Measurements from ENCODE around the gene PIP5K1B. TPM values are rescaled to one million over a fixed set of nuclear protein-coding genes. Genes with fewer than 3 reads are reported as not detected.

Gene PIP5K1B
- total and polyA plus RNA-seq, 2 experiments from 2014 or later, result 1.3 to 2.8 TPM

DNA sequence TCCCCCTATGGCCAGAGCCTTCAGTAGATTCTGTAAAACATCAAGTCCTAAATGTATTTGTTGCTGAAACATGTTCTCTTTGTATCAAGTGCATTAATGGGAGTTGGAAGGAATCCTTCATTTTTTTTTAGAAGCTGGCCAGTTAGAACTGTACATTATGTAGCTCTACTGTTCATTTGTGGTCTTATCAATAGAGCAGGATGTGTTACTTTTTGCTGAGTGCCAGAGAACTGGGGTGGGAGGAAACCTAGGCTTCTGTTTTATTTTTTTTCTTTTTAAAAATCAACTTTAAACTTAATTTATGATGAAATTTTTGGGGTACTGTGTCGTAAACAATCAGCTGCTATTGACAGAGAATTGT is 5.1 kb downstream of the PIP5K1B start:
- Histone ChIP-seq H3K27ac (ENCODE audit: low read depth) (no peak overlapping the region), H4K20me1 (replicated peaks; ENCODE audit: insufficient read depth) (0 out of 2 replicates have a peak, but pooled peaks cover 3% of the 10 kb centered on the region), H3K4me3 (no peak overlapping the region), H2AFZ (no peak overlapping the region), H3K9me2 (ENCODE audit: insufficient read depth) (peaks cover 7% of the 10 kb centered on the region; the same call in 1 of the 2 replicates), H3K27me3 (ENCODE audit: insufficient read depth) (peaks cover 33% of the 10 kb centered on the region), H3F3A (replicated peaks; ENCODE audit: low read depth) (no peaks in the 10 kb centered on the region), H3K4me1 (ENCODE audit: insufficient read depth) (peaks cover 15% of the 10 kb centered on the region), H3K36me3 (ENCODE audit: insufficient read depth) (no peaks in the 10 kb centered on the region), H3K4me2 (no peak overlapping the region), H3K79me2 (replicated peaks; ENCODE audit: insufficient read depth) (peaks cover 5% of the 10 kb centered on the region; the same call in 1 of the 2 replicates)
- Mint-ChIP-seq H3K36me3 (ENCODE audit: low read depth) (no peaks in the 10 kb centered on the region), H3K4me1 (peaks cover 21% of the 10 kb centered on the region), H3K27ac (no peak overlapping the region), H3K9me3 (no peaks in the 10 kb centered on the region), H3K27me3 (ENCODE audit: insufficient read depth, low read depth, poor library complexity) (peaks cover 18% of the 10 kb centered on the region), H3K4me3 (no peak overlapping the region)
- TF ChIP-seq NANOG (IDR thresholded peaks at IDR 0.05; ENCODE audit: borderline replicate concordance) (no peak), JUNB (IDR thresholded peaks at IDR 0.05; ENCODE audit: unreplicated experiment) (no peak), ZNF331 (CRISPR knock-in tag; IDR thresholded peaks at IDR 0.05; ENCODE audit: low read depth) (no peak), ZNF114 (CRISPR knock-in tag; IDR thresholded peaks at IDR 0.05) (no peak), CREB1 (CRISPR knock-in tag; IDR thresholded peaks at IDR 0.05; ENCODE audit: low read depth) (no peak), EZH2 (IDR thresholded peaks at IDR 0.05; ENCODE audit: low read depth, unreplicated experiment) (no peak), EZH2phosphoT487 (IDR thresholded peaks at IDR 0.05; ENCODE audit: unreplicated experiment) (no peak), STAT1 (IDR thresholded peaks at IDR 0.05; ENCODE audit: unreplicated experiment) (no peak), POLR2AphosphoS5 (IDR thresholded peaks at IDR 0.05; ENCODE audit: low read depth) (no peak)
- TF ChIP-seq, protein P1, sequence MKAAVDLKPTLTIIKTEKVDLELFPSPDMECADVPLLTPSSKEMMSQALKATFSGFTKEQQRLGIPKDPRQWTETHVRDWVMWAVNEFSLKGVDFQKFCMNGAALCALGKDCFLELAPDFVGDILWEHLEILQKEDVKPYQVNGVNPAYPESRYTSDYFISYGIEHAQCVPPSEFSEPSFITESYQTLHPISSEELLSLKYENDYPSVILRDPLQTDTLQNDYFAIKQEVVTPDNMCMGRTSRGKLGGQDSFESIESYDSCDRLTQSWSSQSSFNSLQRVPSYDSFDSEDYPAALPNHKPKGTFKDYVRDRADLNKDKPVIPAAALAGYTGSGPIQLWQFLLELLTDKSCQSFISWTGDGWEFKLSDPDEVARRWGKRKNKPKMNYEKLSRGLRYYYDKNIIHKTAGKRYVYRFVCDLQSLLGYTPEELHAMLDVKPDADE (IDR thresholded peaks at IDR 0.05), result no peak
- TF ChIP-seq, protein P2, sequence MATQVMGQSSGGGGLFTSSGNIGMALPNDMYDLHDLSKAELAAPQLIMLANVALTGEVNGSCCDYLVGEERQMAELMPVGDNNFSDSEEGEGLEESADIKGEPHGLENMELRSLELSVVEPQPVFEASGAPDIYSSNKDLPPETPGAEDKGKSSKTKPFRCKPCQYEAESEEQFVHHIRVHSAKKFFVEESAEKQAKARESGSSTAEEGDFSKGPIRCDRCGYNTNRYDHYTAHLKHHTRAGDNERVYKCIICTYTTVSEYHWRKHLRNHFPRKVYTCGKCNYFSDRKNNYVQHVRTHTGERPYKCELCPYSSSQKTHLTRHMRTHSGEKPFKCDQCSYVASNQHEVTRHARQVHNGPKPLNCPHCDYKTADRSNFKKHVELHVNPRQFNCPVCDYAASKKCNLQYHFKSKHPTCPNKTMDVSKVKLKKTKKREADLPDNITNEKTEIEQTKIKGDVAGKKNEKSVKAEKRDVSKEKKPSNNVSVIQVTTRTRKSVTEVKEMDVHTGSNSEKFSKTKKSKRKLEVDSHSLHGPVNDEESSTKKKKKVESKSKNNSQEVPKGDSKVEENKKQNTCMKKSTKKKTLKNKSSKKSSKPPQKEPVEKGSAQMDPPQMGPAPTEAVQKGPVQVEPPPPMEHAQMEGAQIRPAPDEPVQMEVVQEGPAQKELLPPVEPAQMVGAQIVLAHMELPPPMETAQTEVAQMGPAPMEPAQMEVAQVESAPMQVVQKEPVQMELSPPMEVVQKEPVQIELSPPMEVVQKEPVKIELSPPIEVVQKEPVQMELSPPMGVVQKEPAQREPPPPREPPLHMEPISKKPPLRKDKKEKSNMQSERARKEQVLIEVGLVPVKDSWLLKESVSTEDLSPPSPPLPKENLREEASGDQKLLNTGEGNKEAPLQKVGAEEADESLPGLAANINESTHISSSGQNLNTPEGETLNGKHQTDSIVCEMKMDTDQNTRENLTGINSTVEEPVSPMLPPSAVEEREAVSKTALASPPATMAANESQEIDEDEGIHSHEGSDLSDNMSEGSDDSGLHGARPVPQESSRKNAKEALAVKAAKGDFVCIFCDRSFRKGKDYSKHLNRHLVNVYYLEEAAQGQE (IDR thresholded peaks at IDR 0.05; ENCODE audit: unreplicated experiment), result no peak
- TF ChIP-seq, protein P3, sequence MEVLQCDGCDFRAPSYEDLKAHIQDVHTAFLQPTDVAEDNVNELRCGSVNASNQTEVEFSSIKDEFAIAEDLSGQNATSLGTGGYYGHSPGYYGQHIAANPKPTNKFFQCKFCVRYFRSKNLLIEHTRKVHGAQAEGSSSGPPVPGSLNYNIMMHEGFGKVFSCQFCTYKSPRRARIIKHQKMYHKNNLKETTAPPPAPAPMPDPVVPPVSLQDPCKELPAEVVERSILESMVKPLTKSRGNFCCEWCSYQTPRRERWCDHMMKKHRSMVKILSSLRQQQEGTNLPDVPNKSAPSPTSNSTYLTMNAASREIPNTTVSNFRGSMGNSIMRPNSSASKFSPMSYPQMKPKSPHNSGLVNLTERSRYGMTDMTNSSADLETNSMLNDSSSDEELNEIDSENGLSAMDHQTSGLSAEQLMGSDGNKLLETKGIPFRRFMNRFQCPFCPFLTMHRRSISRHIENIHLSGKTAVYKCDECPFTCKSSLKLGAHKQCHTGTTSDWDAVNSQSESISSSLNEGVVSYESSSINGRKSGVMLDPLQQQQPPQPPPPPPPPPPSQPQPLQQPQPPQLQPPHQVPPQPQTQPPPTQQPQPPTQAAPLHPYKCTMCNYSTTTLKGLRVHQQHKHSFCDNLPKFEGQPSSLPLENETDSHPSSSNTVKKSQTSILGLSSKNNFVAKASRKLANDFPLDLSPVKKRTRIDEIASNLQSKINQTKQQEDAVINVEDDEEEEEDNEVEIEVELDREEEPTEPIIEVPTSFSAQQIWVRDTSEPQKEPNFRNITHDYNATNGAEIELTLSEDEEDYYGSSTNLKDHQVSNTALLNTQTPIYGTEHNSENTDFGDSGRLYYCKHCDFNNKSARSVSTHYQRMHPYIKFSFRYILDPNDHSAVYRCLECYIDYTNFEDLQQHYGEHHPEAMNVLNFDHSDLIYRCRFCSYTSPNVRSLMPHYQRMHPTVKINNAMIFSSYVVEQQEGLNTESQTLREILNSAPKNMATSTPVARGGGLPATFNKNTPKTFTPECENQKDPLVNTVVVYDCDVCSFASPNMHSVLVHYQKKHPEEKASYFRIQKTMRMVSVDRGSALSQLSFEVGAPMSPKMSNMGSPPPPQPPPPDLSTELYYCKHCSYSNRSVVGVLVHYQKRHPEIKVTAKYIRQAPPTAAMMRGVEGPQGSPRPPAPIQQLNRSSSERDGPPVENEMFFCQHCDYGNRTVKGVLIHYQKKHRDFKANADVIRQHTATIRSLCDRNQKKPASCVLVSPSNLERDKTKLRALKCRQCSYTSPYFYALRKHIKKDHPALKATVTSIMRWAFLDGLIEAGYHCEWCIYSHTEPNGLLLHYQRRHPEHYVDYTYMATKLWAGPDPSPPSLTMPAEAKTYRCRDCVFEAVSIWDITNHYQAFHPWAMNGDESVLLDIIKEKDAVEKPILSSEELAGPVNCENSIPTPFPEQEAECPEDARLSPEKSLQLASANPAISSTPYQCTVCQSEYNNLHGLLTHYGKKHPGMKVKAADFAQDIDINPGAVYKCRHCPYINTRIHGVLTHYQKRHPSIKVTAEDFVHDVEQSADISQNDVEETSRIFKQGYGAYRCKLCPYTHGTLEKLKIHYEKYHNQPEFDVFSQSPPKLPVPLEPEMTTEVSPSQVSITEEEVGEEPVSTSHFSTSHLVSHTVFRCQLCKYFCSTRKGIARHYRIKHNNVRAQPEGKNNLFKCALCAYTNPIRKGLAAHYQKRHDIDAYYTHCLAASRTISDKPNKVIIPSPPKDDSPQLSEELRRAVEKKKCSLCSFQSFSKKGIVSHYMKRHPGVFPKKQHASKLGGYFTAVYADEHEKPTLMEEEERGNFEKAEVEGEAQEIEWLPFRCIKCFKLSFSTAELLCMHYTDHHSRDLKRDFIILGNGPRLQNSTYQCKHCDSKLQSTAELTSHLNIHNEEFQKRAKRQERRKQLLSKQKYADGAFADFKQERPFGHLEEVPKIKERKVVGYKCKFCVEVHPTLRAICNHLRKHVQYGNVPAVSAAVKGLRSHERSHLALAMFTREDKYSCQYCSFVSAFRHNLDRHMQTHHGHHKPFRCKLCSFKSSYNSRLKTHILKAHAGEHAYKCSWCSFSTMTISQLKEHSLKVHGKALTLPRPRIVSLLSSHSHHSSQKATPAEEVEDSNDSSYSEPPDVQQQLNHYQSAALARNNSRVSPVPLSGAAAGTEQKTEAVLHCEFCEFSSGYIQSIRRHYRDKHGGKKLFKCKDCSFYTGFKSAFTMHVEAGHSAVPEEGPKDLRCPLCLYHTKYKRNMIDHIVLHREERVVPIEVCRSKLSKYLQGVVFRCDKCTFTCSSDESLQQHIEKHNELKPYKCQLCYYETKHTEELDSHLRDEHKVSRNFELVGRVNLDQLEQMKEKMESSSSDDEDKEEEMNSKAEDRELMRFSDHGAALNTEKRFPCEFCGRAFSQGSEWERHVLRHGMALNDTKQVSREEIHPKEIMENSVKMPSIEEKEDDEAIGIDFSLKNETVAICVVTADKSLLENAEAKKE (CRISPR knock-in tag; IDR thresholded peaks at IDR 0.05), result no peak
- TF ChIP-seq, protein P4, sequence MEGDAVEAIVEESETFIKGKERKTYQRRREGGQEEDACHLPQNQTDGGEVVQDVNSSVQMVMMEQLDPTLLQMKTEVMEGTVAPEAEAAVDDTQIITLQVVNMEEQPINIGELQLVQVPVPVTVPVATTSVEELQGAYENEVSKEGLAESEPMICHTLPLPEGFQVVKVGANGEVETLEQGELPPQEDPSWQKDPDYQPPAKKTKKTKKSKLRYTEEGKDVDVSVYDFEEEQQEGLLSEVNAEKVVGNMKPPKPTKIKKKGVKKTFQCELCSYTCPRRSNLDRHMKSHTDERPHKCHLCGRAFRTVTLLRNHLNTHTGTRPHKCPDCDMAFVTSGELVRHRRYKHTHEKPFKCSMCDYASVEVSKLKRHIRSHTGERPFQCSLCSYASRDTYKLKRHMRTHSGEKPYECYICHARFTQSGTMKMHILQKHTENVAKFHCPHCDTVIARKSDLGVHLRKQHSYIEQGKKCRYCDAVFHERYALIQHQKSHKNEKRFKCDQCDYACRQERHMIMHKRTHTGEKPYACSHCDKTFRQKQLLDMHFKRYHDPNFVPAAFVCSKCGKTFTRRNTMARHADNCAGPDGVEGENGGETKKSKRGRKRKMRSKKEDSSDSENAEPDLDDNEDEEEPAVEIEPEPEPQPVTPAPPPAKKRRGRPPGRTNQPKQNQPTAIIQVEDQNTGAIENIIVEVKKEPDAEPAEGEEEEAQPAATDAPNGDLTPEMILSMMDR (conservative IDR thresholded peaks at IDR 0.05; ENCODE audit: low read depth in 2 of 2), result no peak
- no peak for DNase-seq (ENCODE audit: low spot score)
- ATAC-seq, result no peak

Measured in GM23338 (cell line).